ENCODE measurements around the gene PIK3R5. TPM values are rescaled to one million over a fixed set of nuclear protein-coding genes. Genes with fewer than 3 reads are reported as not detected.
A peak's percentile ranks its signal among the peaks of the same experiment; 100 is the strongest.

PIK3R5 gene
- total and polyA plus RNA-seq, 12 donors = 1.2 to 51.7 (median 17.2) TPM

DNA sequence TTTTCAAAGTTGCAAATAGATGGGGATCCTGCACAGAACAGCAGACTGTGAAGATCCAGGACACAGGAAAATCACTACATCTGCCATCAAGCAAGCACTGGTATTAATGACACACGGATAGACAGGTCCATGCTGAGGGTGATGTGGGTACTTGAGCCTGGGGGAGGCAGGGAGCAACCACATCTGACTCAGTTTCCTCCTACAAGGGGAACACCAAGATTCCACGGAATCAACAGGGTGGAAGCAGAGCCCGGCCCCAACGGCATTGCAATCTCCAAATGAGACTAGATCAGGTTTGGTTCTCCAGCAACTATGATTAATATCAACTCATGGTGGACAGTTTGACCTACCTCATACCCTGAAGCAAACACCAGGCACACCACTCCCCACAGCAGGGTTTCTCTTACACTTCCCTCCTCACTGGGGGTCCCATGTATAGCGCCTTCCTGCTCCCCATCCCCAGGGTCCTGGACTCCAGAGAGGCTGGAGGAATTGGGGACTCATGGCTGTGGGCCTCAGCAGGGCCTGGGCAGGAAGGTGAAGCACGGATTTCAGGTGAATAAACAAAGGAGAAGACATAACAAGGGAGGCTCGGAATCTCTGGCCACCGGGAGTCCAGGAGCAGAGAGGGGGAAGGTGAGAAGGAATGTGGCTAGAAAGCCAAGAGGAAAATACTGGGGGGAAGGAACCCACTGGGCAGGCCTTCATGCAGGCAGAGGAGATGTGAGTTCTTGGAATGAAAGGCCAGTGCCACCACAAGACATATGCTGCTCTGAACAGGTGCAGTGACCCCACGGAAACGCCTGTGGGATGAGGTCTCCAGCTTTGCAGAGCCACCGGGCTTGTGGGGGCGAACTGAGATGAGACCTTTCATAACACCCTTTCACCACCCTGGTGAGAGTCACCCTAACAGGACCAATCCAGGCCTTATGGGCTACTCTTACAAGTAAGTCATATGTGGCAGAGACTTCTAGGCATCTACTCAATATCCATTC, 68.6 kb downstream of the PIK3R5 start:
- TF ChIP-seq CTCF (IDR thresholded peaks at IDR 0.05) = no peak
- no peak for TF ChIP-seq POLR2A (IDR thresholded peaks at IDR 0.05)
- Histone ChIP-seq H3K27me3 (no peaks in the 10 kb centered on the region), H3K27ac (no peak overlapping the region), H3K4me1 (replicated peaks in 1 of 2) (peaks cover 0 to 7% of the 10 kb centered on the region in 2 donors), H3K4me3 (no peak overlapping the region), H3K9me3 (replicated peaks in 1 of 3) (no peaks in the 10 kb centered on the region), H3K36me3 (replicated peaks in 1 of 2) (no peaks in the 10 kb centered on the region)
- 80 to 90% (median 87%) methylated on average over 10 to 12 of the region's 12 CpGs for WGBS, 4 donors
- intact Hi-C loops (cut with DNase I) = no loop called here
- DNase-seq = peak in 1 of 7 donors; percentile 8

- intact Hi-C loops (cut with DNase I) = no loop called here
- no peak for DNase-seq
Measured at GRCh38 chr17:8896087-8896486, 69.4 kb downstream of the PIK3R5 start.

DNA sequence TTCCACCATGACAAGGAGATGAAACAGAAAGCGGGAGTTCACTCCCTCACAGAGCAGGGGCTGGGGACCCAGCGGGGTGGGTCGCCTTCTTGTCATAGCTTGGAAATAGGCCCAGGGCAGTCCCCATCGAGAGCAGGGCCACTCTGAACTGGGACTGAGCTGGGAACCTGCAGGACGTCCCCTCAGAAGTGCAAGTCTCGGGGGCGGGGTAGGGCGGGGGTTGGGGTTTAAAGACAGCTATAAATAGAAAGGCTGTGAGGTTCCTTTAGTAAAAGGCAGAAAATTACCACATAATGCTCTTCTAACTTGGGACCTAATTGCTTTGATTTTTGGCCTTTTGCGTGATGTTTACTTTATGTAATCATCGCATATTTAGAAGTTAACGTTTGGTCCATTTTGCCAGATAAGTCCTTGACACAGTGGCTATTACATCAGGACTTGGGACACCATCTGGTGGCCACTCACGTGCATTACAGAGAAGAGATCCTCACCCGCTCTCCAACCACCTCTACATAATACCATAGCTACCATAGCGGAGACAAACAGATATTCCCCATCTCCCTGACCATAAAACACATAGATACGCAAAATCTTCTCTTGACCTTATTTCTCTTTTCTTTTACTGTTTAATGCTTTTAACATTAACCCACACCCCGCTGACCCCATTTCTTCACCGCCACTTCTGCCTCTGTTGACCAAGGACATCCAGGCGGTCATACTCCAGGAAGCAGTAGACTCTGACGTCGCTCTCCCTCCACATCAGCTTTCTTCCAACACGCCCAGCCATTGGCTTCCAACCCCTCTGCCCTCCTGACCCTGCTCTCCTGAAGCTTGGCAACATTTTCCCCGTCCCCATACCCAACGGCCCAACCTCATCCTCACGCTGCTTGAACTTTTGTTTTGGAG, 70.6 kb downstream of the PIK3R5 start:
- intact Hi-C loops (cut with DNase I) = no loop called here
- no peak overlapping the region for H3K27ac ChIP-seq
- peak; percentile 54 to 85 (median 80) for TF ChIP-seq CTCF (IDR thresholded peaks at IDR 0.05)
- no peak for TF ChIP-seq POLR2A (IDR thresholded peaks at IDR 0.05)
- peaks cover 0 to 7% of the 10 kb centered on the region in 2 donors for H3K4me1 ChIP-seq (replicated peaks in 1 of 2)
- no peak overlapping the region for H3K4me3 ChIP-seq
- peak; percentile 50 to 85 (median 64) for DNase-seq
- H3K9me3 ChIP-seq (replicated peaks in 1 of 3) = no peaks in the 10 kb centered on the region
- 38 to 44% (median 43%) methylated on average over 23 to 24 of the region's 24 CpGs for WGBS, 4 donors
- H3K27me3 ChIP-seq = no peaks in the 10 kb centered on the region
- no peaks in the 10 kb centered on the region for H3K36me3 ChIP-seq (replicated peaks in 1 of 2)

More at GRCh38 chr17:8896087-8896486, 69.4 kb downstream of the PIK3R5 start:
- no peaks in the 10 kb centered on the region for H3K9me3 ChIP-seq (replicated peaks in 1 of 3)
- no peak overlapping the region for H3K4me3 ChIP-seq
- TF ChIP-seq POLR2A (IDR thresholded peaks at IDR 0.05) (no peak), CTCF (IDR thresholded peaks at IDR 0.05) (no peak)
- H3K4me1 ChIP-seq (replicated peaks in 1 of 2) = peaks cover 0 to 7% of the 10 kb centered on the region in 2 donors
- no peak overlapping the region for H3K27ac ChIP-seq
- H3K36me3 ChIP-seq (replicated peaks in 1 of 2) = no peaks in the 10 kb centered on the region
- no peaks in the 10 kb centered on the region for H3K27me3 ChIP-seq
- 79 to 87% (median 84%) methylated on average over 3 of the region's 3 CpGs for whole genome bisulfite sequencing, 4 donors

DNA sequence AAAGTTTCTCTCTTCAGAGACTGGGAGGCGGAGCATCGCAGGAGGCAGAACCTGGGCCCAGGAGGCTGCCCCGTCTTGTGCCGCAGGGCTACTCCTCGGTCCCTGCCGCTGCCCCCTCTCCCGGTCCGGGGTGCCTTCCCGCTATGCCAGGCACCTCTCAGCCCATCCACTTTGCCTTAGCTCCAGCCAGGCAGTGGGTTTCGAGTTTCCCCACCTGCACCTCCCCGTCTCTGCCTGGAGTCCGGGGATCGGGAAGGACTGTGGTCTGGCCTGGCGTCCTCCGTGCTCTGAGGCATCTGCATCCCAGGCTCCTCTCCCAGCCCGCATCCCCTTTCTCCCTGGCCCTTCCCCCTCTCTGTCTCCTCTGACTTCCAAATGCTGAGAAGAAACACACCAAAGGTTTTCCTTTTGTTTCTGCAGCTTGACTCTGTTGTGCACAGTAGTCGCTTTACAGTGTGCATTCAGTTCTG, 71.3 kb downstream of the PIK3R5 start:
- DNase-seq = no peak
- intact Hi-C loops (cut with DNase I) = no loop called here
- no peak overlapping the region for H3K4me3 ChIP-seq
- no peaks in the 10 kb centered on the region for H3K27me3 ChIP-seq
- TF ChIP-seq CTCF (IDR thresholded peaks at IDR 0.05) = no peak
- no peak for TF ChIP-seq POLR2A (IDR thresholded peaks at IDR 0.05)
- peaks cover 0 to 7% of the 10 kb centered on the region in 2 donors for H3K4me1 ChIP-seq (replicated peaks in 1 of 2)
- no peaks in the 10 kb centered on the region for H3K36me3 ChIP-seq (replicated peaks in 1 of 2)
- 58 to 69% (median 68%) methylated on average over 13 to 17 of the region's 17 CpGs for WGBS, 4 donors
- H3K27ac ChIP-seq = no peak overlapping the region
- no peaks in the 10 kb centered on the region for H3K9me3 ChIP-seq (replicated peaks in 1 of 3)

All from adrenal gland (tissue), 12 donors.